Breast epithelium (tissue), 4 donors: Measurements from ENCODE around the gene ALG6. TPM values are rescaled to one million over a fixed set of nuclear protein-coding genes. Genes with fewer than 3 reads are reported as not detected.
"Not testable (repeated sequence)": the region's sequence is repeated elsewhere in the genome, so short reads cannot be mapped to it uniquely, and the experiment has no call there.

Source experiments
- DNase-seq, 2 donors: peaks; one replicate each; pipeline ENCODE4 v3.0.0-alpha.2; 2019; ENCODE audit warnings: low spot score in 2 of 2
- H3K27ac ChIP-seq, 2 donors: fragments of 200-600 bp; sonication (generic) in 1 of 2; one replicate each; pipeline ENCODE4 v1.5.1; 2016 to 2019; ENCODE audit warnings: mild to moderate bottlenecking in 1 of 2
- H3K27me3 ChIP-seq, 2 donors: fragments of 200-600 bp; sonication (generic) in 1 of 2; one replicate each; pipeline versions ENCODE4 v1.5.1 to v1.6.0; 2017 to 2019; ENCODE audit warnings: control low read depth in 1 of 2, mild to moderate bottlenecking in 1 of 2
- H3K36me3 ChIP-seq: fragments of 200-600 bp; one replicate; pipeline ENCODE4 v1.5.1; 2019
- H3K4me1 ChIP-seq, 2 donors: fragments of 200-600 bp; sonication (generic); one replicate each; pipeline ENCODE4 v1.5.1; 2016 to 2019; ENCODE audit warnings: control low read depth in 1 of 2
- H3K4me3 ChIP-seq, 3 donors: fragments of 200-600 bp; sonication (generic); 1 replicate in 2 of 3; 2 replicates in 1 of 3; pipeline ENCODE4 v1.5.1; 2016 to 2019; ENCODE audit warnings: mild to moderate bottlenecking in 3 of 3, moderate library complexity in 2 of 3
- H3K9me3 ChIP-seq, 2 donors: fragments of 200-600 bp; sonication (generic) in 1 of 2; one replicate each; pipeline ENCODE4 v1.5.1; 2016 to 2019; ENCODE audit warnings: control low read depth in 1 of 2
- CTCF ChIP-seq, 3 donors: fragments of 450-650 bp; IDR thresholded peaks; one replicate each; pipeline ENCODE4 v1.5.1; 2016 to 2017; ENCODE audit warnings: antibody characterized with exemption in 3 of 3, mild to moderate bottlenecking in 3 of 3, moderate library complexity in 3 of 3
- POLR2A ChIP-seq: fragments of 450-650 bp; IDR thresholded peaks from one replicate; pipeline ENCODE4 v1.6.1; 2016; ENCODE audit warnings: antibody characterized with exemption, mild to moderate bottlenecking, moderate library complexity
- POLR2AphosphoS5 ChIP-seq, 3 donors: sonication (generic); formaldehyde crosslinking; IDR thresholded peaks; one replicate each; pipeline ENCODE4 v1.6.1; 2017; ENCODE audit warnings: antibody characterized with exemption in 3 of 3
- intact Hi-C: fragments of 100-400 bp; cut with DNase I; formaldehyde crosslinking; loops from one replicate; pipeline ENCODE4 v1.15.1; 2023; ENCODE audit warnings: low total_unique reads
- total RNA-seq, 3 donors: library from RNA; depleted of rRNA; stranded (reverse); fragments of >200 nt; gene quantifications; one replicate each; pipeline ENCODE4 v1.1.0, GENCODE V29; 2016

The ALG6 gene
- total RNA-seq, 3 donors from 2014 or later, result 8.8 to 17.7 (median 14.1) TPM

GRCh38 chr1:63461661-63462230 lies 94.3 kb downstream of the ALG6 start:
- Histone ChIP-seq H3K9me3 (peaks cover 0 to 14% of the 10 kb centered on the region in 2 donors), H3K27ac (no peak overlapping the region), H3K36me3 (no peaks in the 10 kb centered on the region), H3K27me3 (no peaks in the 10 kb centered on the region), H3K4me3 (no peak overlapping the region), H3K4me1 (no peaks in the 10 kb centered on the region)
- no peak for DNase-seq
- TF ChIP-seq POLR2AphosphoS5 (IDR thresholded peaks at IDR 0.05) (no peak), POLR2A (no peak), CTCF (IDR thresholded peaks at IDR 0.05) (no peak)
- intact Hi-C loops, result no loop called here

GRCh38 chr1:63463248-63463647 lies 95.8 kb downstream of the ALG6 start:
- TF ChIP-seq CTCF (IDR thresholded peaks at IDR 0.05) (no peak), POLR2A (no peak), POLR2AphosphoS5 (IDR thresholded peaks at IDR 0.05) (no peak)
- no peaks in the 10 kb centered on the region for H3K4me1 ChIP-seq
- H3K36me3 ChIP-seq, result no peaks in the 10 kb centered on the region
- H3K9me3 ChIP-seq, result peaks cover 0 to 14% of the 10 kb centered on the region in 2 donors
- no peak for DNase-seq
- H3K27me3 ChIP-seq, result no peaks in the 10 kb centered on the region
- intact Hi-C loops, result no loop called here
- H3K27ac ChIP-seq, result no peak overlapping the region
- no peak overlapping the region for H3K4me3 ChIP-seq

GRCh38 chr1:63466181-63466580 lies 98.8 kb downstream of the ALG6 start:
- TF ChIP-seq POLR2A (no peak), CTCF (IDR thresholded peaks at IDR 0.05) (no peak), POLR2AphosphoS5 (IDR thresholded peaks at IDR 0.05) (no peak)
- no peak overlapping the region for H3K27ac ChIP-seq
- no peaks in the 10 kb centered on the region for H3K4me1 ChIP-seq
- no peak overlapping the region for H3K4me3 ChIP-seq
- H3K9me3 ChIP-seq, result peaks cover 0 to 14% of the 10 kb centered on the region in 2 donors
- H3K36me3 ChIP-seq, result no peaks in the 10 kb centered on the region
- no peak for DNase-seq
- H3K27me3 ChIP-seq, result no peaks in the 10 kb centered on the region
- intact Hi-C loops, result no loop called here

- Histone ChIP-seq H3K27me3 (no peaks in the 10 kb centered on the region), H3K27ac (no peak overlapping the region), H3K4me3 (no peak overlapping the region), H3K9me3 (peaks cover 0 to 9% of the 10 kb centered on the region in 2 donors), H3K4me1 (no peaks in the 10 kb centered on the region), H3K36me3 (no peaks in the 10 kb centered on the region)
- no peak for DNase-seq
- intact Hi-C loops, result no loop called here
- TF ChIP-seq POLR2AphosphoS5 (IDR thresholded peaks at IDR 0.05) (no peak), CTCF (IDR thresholded peaks at IDR 0.05) (no peak), POLR2A (no peak)
These were observed 99.3 kb downstream of the ALG6 start for GRCh38 chr1:63466759-63467158.

GRCh38 chr1:63468683-63469082 lies 101.3 kb downstream of the ALG6 start:
- H3K4me3 ChIP-seq, H3K27ac ChIP-seq, intact Hi-C loops, H3K4me1 ChIP-seq, H3K9me3 ChIP-seq, H3K27me3 ChIP-seq, H3K36me3 ChIP-seq, DNase-seq: not testable (repeated sequence)

GRCh38 chr1:63475761-63476160 lies 108.3 kb downstream of the ALG6 start:
- Histone ChIP-seq H3K36me3 (no peaks in the 10 kb centered on the region), H3K27me3 (no peaks in the 10 kb centered on the region), H3K9me3 (no peaks in the 10 kb centered on the region), H3K4me3 (no peak overlapping the region), H3K27ac (no peak overlapping the region), H3K4me1 (no peaks in the 10 kb centered on the region)
- intact Hi-C loops, result no loop called here
- TF ChIP-seq POLR2A, result no peak
- TF ChIP-seq POLR2AphosphoS5 (IDR thresholded peaks at IDR 0.05), result no peak
- TF ChIP-seq CTCF (IDR thresholded peaks at IDR 0.05), result no peak
- DNase-seq, result no peak
